ENCODE measurements around the gene ZNF468.
"Not testable (repeated sequence)": the region's sequence is repeated elsewhere in the genome, so short reads cannot be mapped to it uniquely, and the experiment has no call there.

The ZNF468 gene

DNA sequence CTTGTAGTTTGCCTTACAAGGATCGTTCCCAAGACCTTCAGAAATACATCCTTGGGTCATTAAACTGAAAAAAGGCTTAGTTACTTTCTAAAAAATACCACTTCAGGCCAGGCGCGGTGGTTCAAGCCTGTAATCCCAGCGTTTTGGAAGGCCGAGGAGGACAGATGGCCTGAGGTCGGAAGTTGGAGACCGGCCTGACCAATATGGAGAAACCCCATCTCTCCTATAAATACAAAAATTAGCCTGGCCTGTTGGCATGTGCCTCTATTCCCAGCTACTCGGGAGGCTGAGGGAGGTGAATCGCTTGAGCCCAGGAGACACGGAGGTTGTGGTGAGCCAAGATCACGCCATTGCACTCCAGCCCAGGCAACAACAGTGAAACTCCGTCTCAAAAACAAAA lies 33.7 kb downstream of the ZNF468 start:
- DNase-seq: no peak

- DNase-seq: peak; percentile 69
These were observed 36.0 kb downstream of the ZNF468 start, which contains the start of gene ZNF28 for GRCh38 chr19:52821204-52821960. ZNF28 (minus strand) TSS chr19:52821633; CDS start chr19:52817958, 3,675 bp downstream.

- not testable (repeated sequence) for DNase-seq
These were observed 36.8 kb downstream of the ZNF468 start for GRCh38 chr19:52820472-52821203.

GRCh38 chr19:52809801-52810200 lies 47.6 kb downstream of the ZNF468 start:
- no peak for DNase-seq

DNA sequence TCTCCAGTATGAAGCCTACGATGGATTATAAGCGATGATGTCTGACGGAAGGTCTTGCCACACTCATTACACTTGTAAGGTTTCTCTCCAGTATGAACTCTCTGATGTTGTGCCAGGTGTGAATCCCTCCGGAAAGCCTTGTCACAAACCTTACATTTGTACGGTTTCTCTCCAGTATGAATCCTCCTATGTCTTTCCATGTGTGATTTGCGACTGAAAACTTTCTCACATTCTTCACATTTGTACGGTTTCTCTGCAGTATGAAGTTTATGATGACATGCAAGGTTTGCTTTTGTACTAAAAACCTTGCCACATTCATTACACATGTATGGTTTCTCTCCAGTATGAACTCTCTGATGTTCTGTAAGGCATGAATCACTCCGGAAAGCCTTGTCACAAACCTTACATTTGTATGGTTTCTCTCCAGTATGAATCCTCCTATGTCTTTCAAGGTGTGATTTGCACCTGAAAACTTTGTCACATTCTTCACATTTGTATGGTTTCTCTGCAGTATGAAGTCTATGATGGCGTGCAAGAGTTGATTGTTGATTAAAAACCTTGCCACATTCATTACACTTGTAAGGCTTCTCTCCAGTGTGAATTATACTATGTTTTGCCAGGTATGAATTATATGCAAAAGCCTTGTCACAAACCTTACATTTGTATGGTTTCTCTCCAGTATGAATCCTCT lies 57.3 kb downstream of the ZNF468 start:
- DNase-seq: not testable (repeated sequence)

GRCh38 chr19:52789440-52789839 lies 68.0 kb downstream of the ZNF468 start:
- DNase-seq: no peak

Measured in left hindlimb (tissue), 1 donor.